Neuron (in vitro differentiated cells): ENCODE measurements around the gene VPS54.
A peak's percentile ranks its signal among the peaks of the same experiment; 100 is the strongest.

ENCODE experiments used
- H2AFZ ChIP-seq: one replicate; pipeline ENCODE4 v1.6.1; 2013; ENCODE audit warnings: low read depth, mild to moderate bottlenecking, inconsistent platforms, low read length, moderate library complexity
- H3K27me3 ChIP-seq: one replicate; pipeline ENCODE4 v1.6.1; 2013; ENCODE audit warnings: low read length; ENCODE audit not compliant: insufficient read depth
- H3K36me3 ChIP-seq: one replicate; pipeline ENCODE4 v1.6.1; 2013; ENCODE audit warnings: low read length; ENCODE audit not compliant: insufficient read depth
- H3K4me1 ChIP-seq: one replicate; pipeline ENCODE4 v1.6.1; 2013; ENCODE audit warnings: low read length; ENCODE audit not compliant: insufficient read depth
- H3K4me3 ChIP-seq: 2 replicates; pipeline ENCODE4 v1.5.1; 2013; ENCODE audit warnings: mild to moderate bottlenecking, low read length, moderate library complexity
- H3K9me3 ChIP-seq: one replicate; pipeline ENCODE4 v1.6.1; 2013; ENCODE audit warnings: low read length

The VPS54 gene

DNA sequence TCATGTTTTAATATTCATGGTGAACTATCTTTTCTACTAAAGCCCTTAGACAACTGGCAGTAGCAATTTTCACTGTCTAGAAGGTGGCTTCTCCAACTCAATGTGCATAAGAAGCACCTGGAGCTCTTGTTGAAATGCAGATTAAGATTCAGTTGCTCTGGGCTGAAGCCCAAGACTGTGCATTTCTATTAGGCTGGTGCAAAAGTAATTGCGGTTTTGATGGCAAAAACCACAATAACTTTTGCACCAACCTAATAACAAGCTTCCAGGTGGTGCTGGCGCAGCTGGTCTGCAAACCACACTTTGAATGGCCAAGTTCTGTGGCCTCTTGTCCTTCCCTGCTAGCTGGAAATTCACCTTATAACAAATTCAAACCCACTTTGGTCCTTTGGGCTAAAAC is 26.7 kb upstream of the VPS54 start:
- no peaks in the 10 kb centered on the region for H3K36me3 ChIP-seq
- H3K27me3 ChIP-seq: no peaks in the 10 kb centered on the region
- no peaks in the 10 kb centered on the region for H3K4me1 ChIP-seq

DNA sequence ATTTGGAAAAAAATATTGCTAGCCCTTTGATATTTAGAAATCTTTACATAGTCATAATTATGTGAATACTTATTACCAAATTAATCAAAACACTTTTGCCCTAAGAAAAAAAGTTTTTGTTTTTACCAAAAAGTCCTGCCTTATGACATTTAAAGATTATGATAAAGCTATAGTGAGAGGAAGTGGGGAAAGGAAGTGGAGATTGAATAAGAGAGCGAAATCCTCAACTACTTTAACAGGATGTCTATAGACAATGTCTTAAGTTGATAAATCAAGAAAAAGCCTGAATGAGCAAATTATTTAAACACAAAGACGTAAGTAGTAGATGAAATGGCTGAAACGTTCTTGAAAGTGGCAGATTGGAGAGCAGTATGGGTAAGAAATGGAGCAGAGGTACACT is 20.9 kb upstream of the VPS54 start:
- H2AFZ ChIP-seq: no peak overlapping the region
- no peaks in the 10 kb centered on the region for H3K27me3 ChIP-seq
- no peaks in the 10 kb centered on the region for H3K9me3 ChIP-seq
- no peaks in the 10 kb centered on the region for H3K36me3 ChIP-seq
- no peaks in the 10 kb centered on the region for H3K4me1 ChIP-seq
- H3K4me3 ChIP-seq: no peak overlapping the region

More for the DNA sequence above, 26.7 kb upstream of the VPS54 start:
- no peak overlapping the region for H2AFZ ChIP-seq
- H3K4me3 ChIP-seq: no peak overlapping the region
- no peaks in the 10 kb centered on the region for H3K9me3 ChIP-seq

DNA sequence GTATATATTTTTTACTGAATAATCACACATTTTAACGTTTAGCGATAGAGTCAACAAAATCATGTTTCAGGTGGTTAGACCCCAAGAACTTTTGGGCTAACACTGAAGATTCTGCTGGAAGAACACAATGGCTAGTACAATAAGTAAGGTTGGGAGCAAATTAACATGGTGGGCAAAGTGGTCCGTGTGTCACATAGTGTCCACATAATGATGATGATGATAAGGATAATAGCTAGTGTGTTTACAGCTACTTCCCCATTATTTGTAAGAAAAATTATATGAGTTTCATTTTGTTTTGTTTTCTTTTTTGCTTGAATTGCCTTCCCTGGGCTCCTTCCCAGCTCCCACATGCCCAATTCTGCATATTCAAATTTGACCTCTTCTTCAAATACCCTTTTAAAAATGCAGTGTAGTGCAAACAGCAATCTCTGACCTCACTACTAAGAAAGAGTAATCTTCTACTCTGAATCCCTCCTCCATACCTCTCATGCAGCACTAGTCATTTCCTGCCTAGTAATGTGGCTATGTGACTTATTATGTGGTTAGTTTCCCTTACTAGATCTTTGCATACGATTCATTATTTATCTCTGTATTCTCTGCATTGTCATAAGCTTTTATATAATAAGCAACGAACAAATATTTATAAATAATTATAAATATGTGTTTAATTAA is 16.9 kb upstream of the VPS54 start:
- H3K27me3 ChIP-seq: no peaks in the 10 kb centered on the region
- H2AFZ ChIP-seq: no peak overlapping the region
- no peaks in the 10 kb centered on the region for H3K9me3 ChIP-seq
- no peaks in the 10 kb centered on the region for H3K4me1 ChIP-seq
- H3K4me3 ChIP-seq: no peak overlapping the region
- H3K36me3 ChIP-seq: no peaks in the 10 kb centered on the region

DNA sequence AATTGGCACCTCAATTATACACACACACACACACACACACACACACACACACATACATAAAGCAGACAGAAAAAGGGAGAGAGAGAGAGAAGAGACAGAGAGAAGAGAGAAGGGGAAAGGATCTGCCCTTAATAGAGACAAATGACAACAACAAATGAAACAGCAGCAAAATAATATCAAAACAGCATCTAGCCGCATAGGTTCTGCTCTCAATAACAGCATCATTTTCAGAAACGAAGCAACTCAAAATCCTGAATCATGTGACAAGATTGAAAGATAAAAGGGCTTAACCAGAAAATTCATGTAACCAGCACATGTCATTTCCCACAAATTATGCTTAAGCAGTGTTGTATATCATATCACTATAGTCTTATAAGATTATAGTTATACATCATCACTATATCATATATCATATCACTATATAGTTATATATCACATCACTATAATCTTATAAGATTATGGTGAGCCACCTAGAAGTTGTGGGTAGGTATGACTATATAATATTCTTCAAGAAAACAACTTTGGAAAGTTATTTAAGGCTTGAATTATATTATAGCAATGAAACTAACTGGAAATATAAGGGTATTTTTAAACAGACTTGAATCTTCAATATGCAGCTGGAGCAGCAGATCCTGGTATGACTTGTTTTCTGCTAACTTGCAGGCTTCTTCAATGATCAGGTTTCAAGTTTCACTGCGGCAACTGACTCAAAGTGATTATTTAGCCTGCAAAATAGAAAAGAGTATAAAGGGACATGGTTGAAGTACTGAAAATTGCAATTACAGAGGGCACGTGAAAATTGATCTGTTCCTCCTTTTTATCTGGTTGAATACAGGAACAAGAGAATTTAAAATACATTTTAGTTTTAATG is 16.1 kb upstream of the VPS54 start:
- Histone ChIP-seq H3K36me3 (no peaks in the 10 kb centered on the region), H3K4me1 (no peaks in the 10 kb centered on the region), H3K9me3 (no peaks in the 10 kb centered on the region), H2AFZ (no peak overlapping the region), H3K27me3 (no peaks in the 10 kb centered on the region), H3K4me3 (no peak overlapping the region)

DNA sequence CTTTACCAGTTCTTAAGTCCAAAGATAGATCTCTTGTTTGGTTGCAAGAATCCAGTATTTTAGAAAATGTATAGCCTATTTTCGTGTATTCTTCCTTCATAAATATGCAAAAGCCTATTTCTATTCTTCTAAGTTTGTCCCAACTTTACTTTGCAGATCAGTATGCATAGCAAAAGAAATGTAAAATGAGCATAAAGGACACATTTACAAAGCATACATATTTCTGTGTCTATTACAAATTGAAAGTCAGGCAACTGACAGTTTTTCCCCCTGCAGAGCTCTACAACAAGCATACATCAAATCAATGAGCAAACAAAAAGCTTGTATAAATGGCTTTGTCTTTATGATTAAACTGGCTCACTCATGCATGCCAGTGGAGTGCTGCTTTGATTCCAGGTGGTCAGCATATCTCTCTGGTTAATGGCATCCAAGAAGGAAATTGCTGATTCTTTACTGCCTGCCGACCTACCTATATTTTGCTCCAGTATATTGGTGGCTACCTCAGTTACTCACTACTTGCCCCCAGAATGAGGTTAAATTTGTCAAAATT is 10.0 kb upstream of the VPS54 start:
- Histone ChIP-seq H3K4me1 (peaks cover 14% of the 10 kb centered on the region), H3K36me3 (no peaks in the 10 kb centered on the region), H2AFZ (no peak overlapping the region)

DNA sequence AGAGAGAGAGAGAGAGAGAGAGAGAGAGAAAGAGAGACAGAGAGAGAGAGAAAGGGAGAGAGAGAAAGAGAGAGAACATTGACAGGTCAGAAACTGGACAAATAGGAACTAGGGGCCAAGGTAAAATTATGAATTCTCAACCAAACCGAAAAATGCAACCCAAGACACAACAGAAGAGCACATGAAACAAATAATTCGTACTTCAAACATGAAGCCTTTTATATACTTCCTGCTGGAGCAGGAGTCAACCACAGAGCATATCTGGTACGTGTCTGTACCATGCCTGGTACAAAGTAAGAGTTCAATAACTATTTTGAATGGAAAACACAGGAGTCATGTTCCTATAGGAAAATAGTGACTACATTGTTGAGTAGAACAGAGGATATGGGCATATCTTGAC is 6.5 kb upstream of the VPS54 start:
- Histone ChIP-seq H3K9me3 (no peaks in the 10 kb centered on the region), H2AFZ (no peak overlapping the region)

More for the DNA sequence above, 10.0 kb upstream of the VPS54 start:
- no peak overlapping the region for H3K4me3 ChIP-seq
- no peaks in the 10 kb centered on the region for H3K27me3 ChIP-seq
- H3K9me3 ChIP-seq: no peaks in the 10 kb centered on the region

DNA sequence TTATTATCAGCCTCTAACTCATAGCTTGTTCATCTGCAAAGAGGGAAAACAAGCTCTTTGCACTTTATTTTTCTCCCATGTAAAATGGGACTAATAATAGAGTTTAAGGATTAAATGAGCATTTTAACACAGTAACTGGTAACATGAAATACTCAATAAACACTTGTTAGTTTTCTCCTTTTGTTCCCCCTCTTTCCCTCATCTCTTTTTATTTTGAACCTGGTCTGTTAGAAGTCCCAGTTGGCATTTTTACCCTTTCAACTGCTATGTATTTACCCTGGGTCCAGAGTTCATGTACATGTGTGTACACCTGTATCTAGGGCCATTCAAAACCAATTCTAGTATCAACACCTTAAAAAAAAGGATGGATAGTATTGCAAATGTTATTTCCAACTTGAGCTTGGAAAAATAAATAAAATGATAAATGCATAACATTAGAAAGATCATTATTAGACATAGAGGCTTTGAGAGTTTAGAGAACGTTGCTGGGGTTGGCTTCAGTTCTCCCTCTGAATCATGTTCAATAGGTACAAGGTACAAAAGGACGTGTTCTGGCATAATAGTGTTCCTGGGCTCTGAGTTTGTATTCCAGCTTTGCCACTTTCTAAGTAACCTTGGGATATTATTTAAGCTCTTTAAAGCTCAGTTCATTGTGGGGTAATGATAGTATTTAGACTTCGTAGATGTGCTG is 5.2 kb upstream of the VPS54 start:
- Histone ChIP-seq H3K27me3 (no peaks in the 10 kb centered on the region), H3K36me3 (no peaks in the 10 kb centered on the region), H3K9me3 (no peaks in the 10 kb centered on the region), H3K4me3 (no peak overlapping the region), H2AFZ (no peak overlapping the region), H3K4me1 (peaks cover 21% of the 10 kb centered on the region)

More for the DNA sequence above, 6.5 kb upstream of the VPS54 start:
- peaks cover 14% of the 10 kb centered on the region for H3K4me1 ChIP-seq
- H3K27me3 ChIP-seq: no peaks in the 10 kb centered on the region
- H3K36me3 ChIP-seq: no peaks in the 10 kb centered on the region
- no peak overlapping the region for H3K4me3 ChIP-seq

DNA sequence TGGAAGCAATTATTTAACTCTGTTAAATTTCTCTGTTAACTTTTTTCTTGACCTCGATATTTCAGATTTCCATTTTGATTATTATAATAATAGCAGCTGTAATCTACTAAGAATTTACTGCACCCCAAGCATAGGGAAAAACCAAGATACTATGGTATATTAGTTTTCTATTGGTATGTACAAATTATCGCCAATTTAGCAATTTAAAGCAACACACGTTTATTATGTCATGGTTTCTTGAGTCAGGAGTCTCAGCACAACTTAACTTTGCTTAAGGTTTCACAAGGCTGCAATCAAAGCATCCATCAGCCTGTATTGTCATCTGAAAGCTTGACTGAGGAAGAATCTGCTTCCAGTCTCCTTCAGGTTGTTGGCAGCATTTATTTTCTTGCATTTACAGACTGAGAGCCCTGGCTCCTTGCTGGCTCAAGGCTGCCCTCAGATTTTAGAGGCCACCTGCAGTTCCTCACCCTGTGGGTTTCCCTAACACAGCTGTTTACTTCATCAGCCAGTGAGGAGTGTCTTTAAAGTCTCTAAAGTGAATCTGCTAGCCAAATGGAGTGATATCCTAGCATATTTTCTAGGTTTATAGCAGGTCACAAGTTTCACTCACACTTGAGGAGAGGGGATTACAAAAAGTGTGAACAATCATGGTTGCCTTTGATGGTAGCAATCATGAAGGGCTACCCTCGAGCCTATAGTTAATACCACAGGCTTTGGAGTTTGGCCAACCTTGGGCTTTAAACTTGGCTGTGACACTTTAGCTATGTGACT is 4.4 kb upstream of the VPS54 start:
- no peaks in the 10 kb centered on the region for H3K9me3 ChIP-seq
- no peaks in the 10 kb centered on the region for H3K27me3 ChIP-seq
- H3K4me3 ChIP-seq: no peak overlapping the region
- H3K36me3 ChIP-seq: no peaks in the 10 kb centered on the region
- peaks cover 14% of the 10 kb centered on the region for H3K4me1 ChIP-seq
- H2AFZ ChIP-seq: no peak overlapping the region

DNA sequence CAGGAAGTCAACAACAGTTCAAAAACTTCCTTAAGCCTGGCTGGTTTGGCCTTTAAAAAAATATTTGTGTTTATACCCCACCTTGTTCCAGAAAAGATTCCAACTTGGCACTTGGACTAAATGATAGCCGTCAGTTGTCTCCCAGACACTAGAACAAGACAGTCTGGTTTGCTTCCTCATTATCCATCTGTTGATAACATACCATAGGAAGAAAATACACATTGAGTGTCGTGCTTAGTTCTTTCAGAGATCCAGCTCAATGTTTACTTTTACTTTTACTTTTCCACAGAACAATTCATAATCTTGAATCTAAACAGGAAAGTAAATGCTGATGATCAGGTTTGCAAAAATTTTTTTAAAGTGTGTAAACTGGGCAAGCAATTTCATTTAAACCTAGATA is 2.4 kb upstream of the VPS54 start:
- no peaks in the 10 kb centered on the region for H3K27me3 ChIP-seq
- no peaks in the 10 kb centered on the region for H3K36me3 ChIP-seq
- H2AFZ ChIP-seq: no peak overlapping the region
- H3K4me3 ChIP-seq: no peak overlapping the region
- no peaks in the 10 kb centered on the region for H3K9me3 ChIP-seq
- peaks cover 11% of the 10 kb centered on the region for H3K4me1 ChIP-seq

DNA sequence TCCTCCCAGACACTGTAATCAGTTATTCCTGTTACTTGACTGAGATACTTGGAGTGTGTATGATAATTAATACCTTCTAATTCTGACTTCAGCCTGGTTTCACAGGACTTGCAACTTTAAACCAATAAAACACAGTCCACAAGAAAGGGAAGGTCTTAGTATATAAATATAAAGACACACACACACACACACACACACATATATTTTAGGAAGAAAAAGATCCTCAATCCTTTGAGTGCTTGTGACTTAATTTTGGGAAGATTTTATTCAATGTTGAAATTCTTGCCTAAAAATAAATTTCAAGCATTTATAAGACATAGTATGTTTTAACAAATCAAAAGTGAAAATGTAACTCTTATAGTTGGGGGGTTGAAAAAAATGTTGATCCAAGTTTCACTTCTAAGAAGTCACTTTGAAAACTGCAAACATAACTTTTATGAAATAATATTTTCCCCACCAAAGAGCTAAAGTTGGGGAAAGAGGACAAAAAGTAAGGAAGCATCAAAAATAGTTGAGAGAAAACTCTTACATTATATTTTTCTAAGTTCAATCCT is 824 bp upstream of the VPS54 start:
- Histone ChIP-seq H3K9me3 (no peaks in the 10 kb centered on the region), H2AFZ (peak overlapping the region; percentile 93), H3K4me1 (peaks cover 11% of the 10 kb centered on the region), H3K4me3 (peak overlapping the region; percentile 98), H3K27me3 (no peaks in the 10 kb centered on the region), H3K36me3 (no peaks in the 10 kb centered on the region)

DNA sequence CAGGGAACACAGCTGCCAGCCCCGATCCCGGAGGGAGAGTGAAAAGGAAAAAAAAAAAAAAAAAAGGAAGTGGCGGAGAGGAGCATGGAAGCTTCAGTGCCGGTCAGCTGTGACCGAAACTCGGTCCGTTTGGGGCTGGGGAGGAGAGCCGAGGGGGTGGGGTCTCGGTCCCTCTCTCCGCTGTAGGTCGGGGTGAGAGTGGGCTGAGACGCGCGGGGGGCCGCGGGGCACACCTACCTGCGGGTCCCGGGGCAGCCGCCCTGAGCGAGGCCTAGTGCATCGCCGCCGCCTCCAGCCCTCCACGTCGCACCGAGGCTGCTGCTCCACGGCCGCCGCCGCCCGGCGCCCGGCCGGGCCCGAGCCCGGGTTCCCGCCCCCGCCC is 536 bp downstream of the VPS54 start:
- H3K27me3 ChIP-seq: no peaks in the 10 kb centered on the region
- H3K9me3 ChIP-seq: no peaks in the 10 kb centered on the region
- peak overlapping the region; percentile 93 for H2AFZ ChIP-seq
- H3K36me3 ChIP-seq: no peaks in the 10 kb centered on the region
- peak overlapping the region; percentile 98 for H3K4me3 ChIP-seq
- H3K4me1 ChIP-seq: peaks cover 11% of the 10 kb centered on the region
